GM12891 (cell line): ENCODE results near the gene MARK3.

Experiments used
- PAX5 ChIP-seq: IDR thresholded peaks from 2 replicates; pipeline ENCODE4 v1.6.1; 2011; ENCODE audit warnings: low read length, moderate library complexity, mild to moderate bottlenecking; ENCODE audit not compliant: insufficient read depth, severe bottlenecking
- POLR2A ChIP-seq: IDR thresholded peaks from 2 replicates; pipeline ENCODE4 v1.6.1; 2011; ENCODE audit warnings: low read depth, low read length, control low read depth
- POLR2AphosphoS5 ChIP-seq: IDR thresholded peaks from 2 replicates; pipeline ENCODE4 v1.6.1; 2011; ENCODE audit warnings: low read depth, low read length, control low read depth
- POU2F2 ChIP-seq: IDR thresholded peaks from 2 replicates; pipeline ENCODE4 v1.6.1; 2011; ENCODE audit warnings: low read depth, mild to moderate bottlenecking, control low read depth, low read length, moderate library complexity
- SPI1 ChIP-seq: IDR thresholded peaks from 2 replicates; pipeline ENCODE4 v1.6.1; 2011; ENCODE audit warnings: low read depth, low read length, control low read depth
- TAF1 ChIP-seq: IDR thresholded peaks from 2 replicates; pipeline ENCODE4 v1.6.1; 2011; ENCODE audit warnings: low read depth, low read length, control low read depth

- TF ChIP-seq POLR2AphosphoS5 (no peak), SPI1 (no peak), POLR2A (no peak), TAF1 (no peak), POU2F2 (no peak), PAX5 (no peak)
Observed at GRCh38 chr14:103430358-103430757, 45.1 kb downstream of the MARK3 start.
